Measurements from ENCODE around the gene HAS3.
"Not testable (repeated sequence)": the region's sequence is repeated elsewhere in the genome, so short reads cannot be mapped to it uniquely, and the experiment has no call there.

The HAS3 gene, protein sequence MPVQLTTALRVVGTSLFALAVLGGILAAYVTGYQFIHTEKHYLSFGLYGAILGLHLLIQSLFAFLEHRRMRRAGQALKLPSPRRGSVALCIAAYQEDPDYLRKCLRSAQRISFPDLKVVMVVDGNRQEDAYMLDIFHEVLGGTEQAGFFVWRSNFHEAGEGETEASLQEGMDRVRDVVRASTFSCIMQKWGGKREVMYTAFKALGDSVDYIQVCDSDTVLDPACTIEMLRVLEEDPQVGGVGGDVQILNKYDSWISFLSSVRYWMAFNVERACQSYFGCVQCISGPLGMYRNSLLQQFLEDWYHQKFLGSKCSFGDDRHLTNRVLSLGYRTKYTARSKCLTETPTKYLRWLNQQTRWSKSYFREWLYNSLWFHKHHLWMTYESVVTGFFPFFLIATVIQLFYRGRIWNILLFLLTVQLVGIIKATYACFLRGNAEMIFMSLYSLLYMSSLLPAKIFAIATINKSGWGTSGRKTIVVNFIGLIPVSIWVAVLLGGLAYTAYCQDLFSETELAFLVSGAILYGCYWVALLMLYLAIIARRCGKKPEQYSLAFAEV

DNA sequence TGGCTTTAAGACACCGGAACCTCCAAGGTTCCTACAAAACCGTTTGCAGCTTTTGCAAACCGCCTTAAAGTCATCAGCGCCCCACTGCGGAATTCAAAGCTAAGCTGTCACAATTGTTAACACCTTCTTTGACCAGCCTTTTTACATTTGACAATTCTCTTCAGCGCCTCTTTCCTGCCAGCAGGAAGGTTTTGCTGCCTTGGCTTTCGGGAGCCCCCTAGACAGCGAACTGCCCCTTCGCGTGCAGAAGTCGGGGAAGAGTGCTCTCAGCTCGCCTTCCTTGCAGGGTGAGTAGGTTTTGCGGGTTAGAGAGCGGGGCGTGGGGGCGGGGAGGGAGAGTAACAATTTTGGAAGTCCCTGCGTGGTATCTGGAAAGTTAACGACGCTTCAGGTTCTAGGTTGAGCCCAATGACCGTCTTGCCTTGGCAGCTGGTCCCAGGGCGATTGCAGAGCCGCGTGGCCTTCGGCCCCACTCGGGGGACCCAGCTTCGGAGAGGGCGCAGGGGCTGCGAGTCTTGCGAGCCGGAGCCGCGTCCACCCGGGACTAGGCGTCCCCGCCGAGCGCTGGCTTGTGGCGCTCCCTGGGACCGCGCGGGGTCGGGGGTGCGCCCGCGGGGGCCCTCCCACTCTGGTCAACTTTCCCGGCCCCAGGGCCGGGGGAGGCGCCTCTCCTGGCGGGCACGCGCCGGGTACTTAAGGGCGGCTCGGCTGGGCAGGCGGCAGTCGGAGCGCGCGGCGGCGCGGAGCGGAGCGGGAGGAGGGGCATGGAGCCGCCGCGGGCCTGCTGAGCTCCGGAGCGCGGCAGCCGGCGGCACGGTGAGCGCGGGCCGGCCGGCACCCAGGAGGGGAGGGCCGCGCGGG, at the start of gene HAS3:
Gene HAS3, plus strand, starts transcription at position 153 of the 861 bp plus-strand sequence. CDS start 3,743 bp downstream, outside the sequence.
- no peak for DNase-seq (ENCODE audit: low read depth in 4 of 4, low spot score in 1 of 4)

- DNase-seq (ENCODE audit: low read depth in 4 of 4, low spot score in 1 of 4), result no peak
Observed at GRCh38 chr16:69055980-69056379, 49.5 kb upstream of the HAS3 start.

DNA sequence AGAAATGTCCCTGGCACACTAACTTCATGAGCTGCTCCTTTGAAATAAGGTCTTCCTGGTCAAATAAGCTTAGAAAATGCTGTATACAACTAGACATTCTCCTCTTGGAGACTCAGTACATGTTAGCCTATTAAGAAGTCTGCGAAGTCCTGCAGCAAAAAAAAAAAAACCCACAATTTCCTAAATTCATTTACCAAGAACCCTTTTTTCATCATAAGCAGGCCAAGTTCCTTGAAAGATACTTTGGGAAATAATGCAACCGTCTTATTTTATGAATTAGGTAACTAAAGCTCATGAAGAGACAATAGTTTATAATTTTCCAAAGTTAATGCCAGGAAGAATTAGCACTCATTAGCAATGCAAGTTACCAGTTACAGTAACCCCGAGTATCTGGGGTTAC, 49.0 kb upstream of the HAS3 start:
- no peak for DNase-seq (ENCODE audit: low read depth in 4 of 4, low spot score in 1 of 4)

DNA sequence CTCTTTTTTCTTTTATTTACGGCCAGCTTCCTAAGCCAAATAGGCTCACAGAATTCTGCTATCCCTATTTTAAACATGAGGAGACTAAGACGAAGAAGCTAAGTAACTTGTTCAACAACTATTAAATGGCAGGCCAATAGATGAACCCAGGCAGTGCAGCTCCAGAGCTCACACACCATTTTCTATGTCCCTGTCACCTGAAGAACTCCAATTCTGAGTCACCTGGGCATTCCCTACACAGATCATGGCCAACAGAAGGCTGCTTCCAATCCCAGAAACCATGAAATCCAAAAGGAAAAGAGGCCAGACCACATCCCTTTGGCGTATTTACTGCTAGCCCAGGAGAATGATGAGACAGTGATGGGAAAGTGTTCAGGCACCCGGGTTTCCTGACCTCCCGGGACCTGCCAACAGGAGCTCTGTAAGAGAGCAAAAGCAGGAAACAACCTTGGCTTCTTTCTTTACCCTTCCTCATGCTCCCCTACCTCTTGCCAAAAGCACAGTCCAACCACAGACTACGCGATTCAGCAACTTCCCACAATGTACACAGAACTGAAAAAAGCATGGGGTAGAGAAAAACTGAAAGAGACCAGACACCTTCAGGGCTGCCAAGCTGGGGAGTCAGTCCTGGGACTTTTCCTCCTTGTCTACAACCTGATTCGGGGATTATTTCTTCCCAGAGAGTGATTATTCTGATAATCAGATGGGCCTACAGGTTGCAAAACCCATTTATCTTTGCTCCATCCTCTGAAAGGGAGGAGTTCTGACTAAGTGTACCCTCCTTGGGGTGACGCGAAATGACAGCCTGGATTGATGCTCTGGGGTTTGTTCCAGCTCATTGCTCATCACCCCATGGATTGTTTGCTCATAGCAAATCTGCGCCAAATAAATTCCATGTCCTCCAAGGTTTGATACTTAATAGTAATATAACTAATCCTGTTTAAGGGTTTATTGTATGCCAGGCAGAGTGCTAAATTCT, 47.8 kb upstream of the HAS3 start:
- DNase-seq (ENCODE audit: low read depth in 4 of 4, low spot score in 1 of 4), result no peak

GRCh38 chr16:69063491-69063890, 42.0 kb upstream of the HAS3 start:
- not testable (repeated sequence) for DNase-seq (ENCODE audit: low read depth in 4 of 4, low spot score in 1 of 4)

DNA sequence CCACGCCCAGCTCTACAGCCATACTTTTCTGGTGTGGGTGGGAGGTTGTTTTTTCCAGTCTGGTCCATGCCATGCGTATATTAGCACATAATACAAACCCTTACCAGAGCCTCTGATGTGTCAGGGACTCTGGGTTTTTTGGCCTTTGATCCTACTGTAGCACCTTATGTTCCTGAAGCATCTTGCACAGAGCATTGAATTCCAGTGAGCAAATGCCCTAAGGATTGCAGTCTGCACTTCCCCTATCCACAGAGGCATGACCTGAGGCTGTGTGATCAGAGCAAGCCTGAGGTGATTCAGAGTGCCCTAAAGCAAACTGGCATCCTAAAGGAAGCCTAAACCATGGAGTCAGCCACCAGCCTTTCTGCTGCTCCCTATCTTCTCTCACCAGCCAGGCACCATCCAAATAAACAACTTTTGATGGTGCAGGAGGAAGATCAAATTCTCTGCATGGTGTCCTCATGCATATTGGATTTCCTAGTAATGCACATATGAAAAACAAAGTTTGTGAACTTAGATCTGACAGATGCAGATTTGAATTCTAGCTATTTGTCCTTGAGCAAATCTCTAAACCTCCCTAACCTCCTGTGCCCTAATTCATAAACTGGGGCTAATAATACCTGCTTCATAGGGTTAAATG, 41.2 kb upstream of the HAS3 start:
- DNase-seq (ENCODE audit: low read depth in 4 of 4, low spot score in 1 of 4), result no peak

DNA sequence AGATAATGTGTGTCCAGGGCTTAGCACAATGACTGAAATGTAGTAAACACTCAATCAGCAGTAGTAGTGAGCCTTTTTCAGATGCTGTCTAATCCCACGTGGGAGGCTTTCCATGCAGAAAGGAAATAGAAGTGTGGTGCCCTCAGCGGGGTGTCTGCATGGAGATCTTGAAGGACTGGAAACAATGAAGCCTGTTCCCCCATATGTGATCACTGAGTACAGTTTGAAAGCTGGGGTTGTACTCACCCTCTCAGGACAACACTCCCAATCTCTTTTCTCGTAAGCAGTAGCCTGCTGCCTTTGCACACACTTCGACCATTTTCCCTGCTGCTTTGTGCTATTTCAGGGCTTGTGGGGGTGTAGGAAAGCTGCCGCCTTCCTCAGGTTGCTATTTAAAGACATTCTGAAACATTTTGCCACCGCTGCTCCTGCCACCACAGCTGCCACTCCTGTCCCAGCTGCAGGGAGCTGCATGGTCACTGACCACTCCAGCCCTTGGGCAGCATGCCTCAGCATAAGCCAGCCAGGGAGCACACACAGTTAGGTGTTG, 40.6 kb upstream of the HAS3 start:
- no peak for DNase-seq (ENCODE audit: low read depth in 4 of 4, low spot score in 1 of 4)

- no peak for DNase-seq (ENCODE audit: low read depth in 4 of 4, low spot score in 1 of 4)
Observed at GRCh38 chr16:69069504-69069903, 35.9 kb upstream of the HAS3 start.

GRCh38 chr16:69071036-69071435, 34.4 kb upstream of the HAS3 start:
- DNase-seq (ENCODE audit: low read depth in 4 of 4, low spot score in 1 of 4), result no peak

- no peak for DNase-seq (ENCODE audit: low read depth in 4 of 4, low spot score in 1 of 4)
Observed at GRCh38 chr16:69072640-69072974, 32.8 kb upstream of the HAS3 start.

GRCh38 chr16:69073181-69073702, 32.2 kb upstream of the HAS3 start:
- DNase-seq (ENCODE audit: low read depth in 4 of 4, low spot score in 1 of 4), result no peak

DNA sequence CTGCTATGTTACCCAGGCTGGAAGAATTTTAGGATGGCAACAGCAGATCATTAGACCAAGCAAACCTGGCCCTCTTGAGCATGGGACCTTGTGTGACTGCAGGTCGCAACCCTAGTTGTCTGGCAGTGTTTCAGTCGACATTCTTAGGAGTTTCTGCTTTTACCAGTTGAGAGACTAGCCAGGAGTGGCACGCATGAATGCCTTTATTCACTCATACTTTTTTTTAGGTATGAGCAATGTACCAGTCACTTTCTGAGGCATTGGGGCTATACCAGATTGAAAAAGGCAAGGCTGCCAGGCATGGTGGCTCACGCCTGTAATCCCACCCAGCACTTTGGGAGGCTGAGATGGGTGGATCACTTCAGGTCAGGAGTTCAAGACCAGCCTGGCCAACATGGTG, 28.2 kb upstream of the HAS3 start:
- DNase-seq (ENCODE audit: low read depth in 4 of 4, low spot score in 1 of 4), result no peak

- DNase-seq (ENCODE audit: low read depth in 4 of 4, low spot score in 1 of 4), result no peak
Observed at GRCh38 chr16:69078073-69078472, 27.4 kb upstream of the HAS3 start.

- no peak for DNase-seq (ENCODE audit: low read depth in 4 of 4, low spot score in 1 of 4)
Observed at GRCh38 chr16:69079697-69080096, 25.8 kb upstream of the HAS3 start.

DNA sequence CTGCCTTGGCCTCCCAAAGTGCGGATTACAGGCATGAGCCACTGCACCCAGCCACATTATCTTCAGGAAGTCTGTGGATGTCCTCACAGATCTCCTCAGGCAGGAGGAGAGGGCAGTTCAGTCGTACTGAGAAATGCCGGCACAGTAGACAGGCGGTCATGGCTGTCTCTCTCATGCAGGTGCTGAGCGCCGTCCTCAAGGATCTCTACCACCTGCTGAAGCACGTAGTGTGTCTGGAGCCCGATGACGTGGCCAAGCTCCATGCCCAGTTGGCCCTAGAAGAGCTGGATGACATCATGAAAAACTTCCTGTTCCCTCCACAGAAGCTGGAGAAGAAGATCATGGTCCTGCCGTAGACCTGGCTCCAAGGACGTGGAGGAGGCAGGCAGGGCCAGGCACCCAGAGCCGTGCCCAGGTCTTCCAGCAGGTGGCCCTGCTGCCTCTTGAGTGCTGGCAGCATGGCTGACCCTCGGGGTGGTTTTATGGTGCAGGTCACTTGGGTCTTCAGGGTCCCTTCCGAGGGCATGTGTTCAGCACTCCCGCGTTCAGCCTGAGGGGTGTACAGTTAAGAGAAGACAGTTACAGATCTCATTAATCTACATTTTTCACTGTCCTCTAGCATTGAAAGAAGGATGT, 22.0 kb upstream of the HAS3 start:
- no peak for DNase-seq (ENCODE audit: low read depth in 4 of 4, low spot score in 1 of 4)

DNA sequence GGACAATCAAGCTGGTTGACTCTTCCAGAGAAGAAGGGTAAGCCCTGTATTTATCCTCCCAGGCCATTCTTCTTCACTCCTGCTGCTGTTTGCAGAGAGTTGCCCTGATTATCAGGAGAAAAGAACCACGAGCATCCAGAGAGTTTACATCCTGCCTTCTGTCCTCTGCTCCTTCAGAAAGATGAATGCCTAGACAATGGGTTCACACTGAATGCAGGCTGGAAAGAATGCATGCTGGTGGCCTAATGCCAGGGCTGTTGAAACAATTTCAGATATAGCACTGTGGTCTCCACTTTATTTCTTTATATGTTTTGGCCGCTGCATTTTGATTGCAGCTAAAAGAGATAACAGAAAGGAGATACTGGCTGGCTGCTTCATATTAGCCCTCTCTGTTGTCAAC, 21.2 kb upstream of the HAS3 start:
- no peak for DNase-seq (ENCODE audit: low read depth in 4 of 4, low spot score in 1 of 4)

DNA sequence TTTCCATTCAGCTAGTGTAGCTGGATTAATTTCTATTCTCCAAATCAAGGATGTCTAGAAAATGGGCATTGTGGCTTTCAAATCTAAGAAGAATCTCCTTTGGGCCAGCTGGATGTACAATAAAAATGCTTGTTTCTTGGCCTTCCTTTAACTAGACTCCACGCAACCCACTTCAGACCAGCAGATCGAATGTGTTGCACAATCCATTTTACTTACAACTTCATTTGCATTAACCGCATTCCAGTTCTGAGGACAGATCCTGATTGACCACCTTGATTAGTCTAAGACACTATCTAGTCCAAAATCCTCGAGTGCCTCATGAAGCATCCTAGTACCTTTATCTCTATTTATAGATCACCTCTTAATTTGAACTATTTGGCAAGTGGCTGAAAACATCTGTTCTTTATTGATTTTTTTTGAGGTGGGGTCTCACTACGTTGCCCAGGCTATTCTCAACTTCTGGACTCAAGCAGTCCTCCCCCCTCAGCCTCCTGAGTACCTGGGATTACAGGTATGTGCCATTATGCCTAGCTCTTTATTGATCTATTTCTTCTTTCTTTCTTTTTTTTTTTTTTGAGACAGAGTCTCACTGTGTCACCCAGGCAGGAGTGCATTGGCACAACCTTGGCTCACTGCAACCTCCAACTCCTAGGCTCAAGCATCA, 20.3 kb upstream of the HAS3 start:
- no peak for DNase-seq (ENCODE audit: low read depth in 4 of 4, low spot score in 1 of 4)

GRCh38 chr16:69087161-69087581, 18.3 kb upstream of the HAS3 start:
- DNase-seq (ENCODE audit: low read depth in 4 of 4, low spot score in 1 of 4), result no peak

- DNase-seq (ENCODE audit: low read depth in 4 of 4, low spot score in 1 of 4), result no peak
Observed at GRCh38 chr16:69088684-69089083, 16.8 kb upstream of the HAS3 start.

All from stimulated activated CD4-positive, alpha-beta T cell treated with anti-CD3 and anti-CD28 coated beads, Interleukin-1b, Interleukin-23, amount 100 ng/mL, for 24 hours (primary cell).